ENCODE data around the gene HSPB6.

The HSPB6 gene

DNA sequence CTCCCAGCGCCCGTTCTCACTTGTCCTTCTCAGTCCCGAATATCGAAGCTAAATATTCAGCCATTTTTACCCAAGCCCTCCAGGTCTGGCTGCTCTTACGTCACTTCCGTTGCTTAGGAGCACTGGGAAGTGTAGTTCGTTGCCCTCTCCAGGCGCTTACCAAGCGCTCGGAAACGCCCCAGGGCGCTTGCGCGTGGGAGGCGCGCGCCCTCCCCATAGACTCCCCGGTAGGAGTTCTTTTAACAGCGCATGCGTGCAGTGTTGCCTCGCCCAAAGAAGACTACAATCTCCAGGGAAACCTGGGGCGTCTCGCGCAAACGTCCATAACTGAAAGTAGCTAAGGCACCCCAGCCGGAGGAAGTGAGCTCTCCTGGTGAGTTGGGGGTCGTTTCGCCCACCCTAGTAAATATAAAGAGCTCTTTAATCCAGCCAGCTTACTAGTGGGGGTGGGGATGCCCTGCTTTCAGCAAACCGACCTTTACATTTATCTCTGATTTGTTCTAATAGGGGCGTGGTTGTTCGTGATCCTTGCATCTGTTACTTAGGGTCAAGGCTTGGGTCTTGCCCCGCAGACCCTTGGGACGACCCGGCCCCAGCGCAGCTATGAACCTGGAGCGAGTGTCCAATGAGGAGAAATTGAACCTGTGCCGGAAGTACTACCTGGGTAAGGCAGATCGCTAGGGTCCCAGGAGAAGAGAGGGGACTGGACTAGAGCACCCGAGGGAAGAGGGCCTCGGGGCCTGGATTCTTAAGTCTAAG is 11.3 kb downstream of the HSPB6 start, which contains the start of the genes PSENEN and U2AF1L4:
PSENEN (plus strand) TSS at position 324 of the 759 bp plus-strand sequence; CDS start at position 604, 280 bp downstream.
U2AF1L4 (minus strand) TSS at position 91 of the 759 bp plus-strand sequence; CDS start at position 64, 27 bp downstream.
- peaks cover 14% of the 10 kb centered on the region for H3F3A ChIP-seq (ENCODE audit: insufficient read depth)
- H3K4me3 ChIP-seq (ENCODE audit: insufficient read depth, low read length, poor library complexity, severe bottlenecking), result peak within 1 kb of the TSS; percentile 76
- no peaks in the 10 kb centered on the region for H4K20me1 ChIP-seq (ENCODE audit: low read depth, low read length)
- H2AFZ ChIP-seq (ENCODE audit: low read depth, low read length, severe bottlenecking), result peak within 1 kb of the TSS; percentile 49
- peaks cover 11% of the 10 kb centered on the region for H3K79me2 ChIP-seq (ENCODE audit: insufficient read depth, low read length)
- H3K36me3 ChIP-seq (ENCODE audit: low read length), result no peaks in the 10 kb centered on the region
- peak within 1 kb of the TSS; percentile 92 for H3K4me2 ChIP-seq (ENCODE audit: low read depth, low read length, poor library complexity, severe bottlenecking)
- H3K9ac ChIP-seq (ENCODE audit: low read length), result peak within 1 kb of the TSS; percentile 75
- TF ChIP-seq, protein P1, sequence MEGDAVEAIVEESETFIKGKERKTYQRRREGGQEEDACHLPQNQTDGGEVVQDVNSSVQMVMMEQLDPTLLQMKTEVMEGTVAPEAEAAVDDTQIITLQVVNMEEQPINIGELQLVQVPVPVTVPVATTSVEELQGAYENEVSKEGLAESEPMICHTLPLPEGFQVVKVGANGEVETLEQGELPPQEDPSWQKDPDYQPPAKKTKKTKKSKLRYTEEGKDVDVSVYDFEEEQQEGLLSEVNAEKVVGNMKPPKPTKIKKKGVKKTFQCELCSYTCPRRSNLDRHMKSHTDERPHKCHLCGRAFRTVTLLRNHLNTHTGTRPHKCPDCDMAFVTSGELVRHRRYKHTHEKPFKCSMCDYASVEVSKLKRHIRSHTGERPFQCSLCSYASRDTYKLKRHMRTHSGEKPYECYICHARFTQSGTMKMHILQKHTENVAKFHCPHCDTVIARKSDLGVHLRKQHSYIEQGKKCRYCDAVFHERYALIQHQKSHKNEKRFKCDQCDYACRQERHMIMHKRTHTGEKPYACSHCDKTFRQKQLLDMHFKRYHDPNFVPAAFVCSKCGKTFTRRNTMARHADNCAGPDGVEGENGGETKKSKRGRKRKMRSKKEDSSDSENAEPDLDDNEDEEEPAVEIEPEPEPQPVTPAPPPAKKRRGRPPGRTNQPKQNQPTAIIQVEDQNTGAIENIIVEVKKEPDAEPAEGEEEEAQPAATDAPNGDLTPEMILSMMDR (IDR thresholded peaks at IDR 0.05; ENCODE audit: insufficient read depth, low read length, poor library complexity, severe bottlenecking), result no peak
- TF ChIP-seq EZH2phosphoT487 (conservative IDR thresholded peaks at IDR 0.05; ENCODE audit: low read length), result no peak
- no peaks in the 10 kb centered on the region for H3K9me2 ChIP-seq (replicated peaks; ENCODE audit: insufficient read depth, low read length)
- no peaks in the 10 kb centered on the region for H3K27me3 ChIP-seq (ENCODE audit: low read length)
- H3K9me3 ChIP-seq (ENCODE audit: insufficient read depth, low read length), result no peaks in the 10 kb centered on the region
- H3K27ac ChIP-seq (ENCODE audit: low read depth, low read length), result peak within 1 kb of the TSS; percentile 86

DNA sequence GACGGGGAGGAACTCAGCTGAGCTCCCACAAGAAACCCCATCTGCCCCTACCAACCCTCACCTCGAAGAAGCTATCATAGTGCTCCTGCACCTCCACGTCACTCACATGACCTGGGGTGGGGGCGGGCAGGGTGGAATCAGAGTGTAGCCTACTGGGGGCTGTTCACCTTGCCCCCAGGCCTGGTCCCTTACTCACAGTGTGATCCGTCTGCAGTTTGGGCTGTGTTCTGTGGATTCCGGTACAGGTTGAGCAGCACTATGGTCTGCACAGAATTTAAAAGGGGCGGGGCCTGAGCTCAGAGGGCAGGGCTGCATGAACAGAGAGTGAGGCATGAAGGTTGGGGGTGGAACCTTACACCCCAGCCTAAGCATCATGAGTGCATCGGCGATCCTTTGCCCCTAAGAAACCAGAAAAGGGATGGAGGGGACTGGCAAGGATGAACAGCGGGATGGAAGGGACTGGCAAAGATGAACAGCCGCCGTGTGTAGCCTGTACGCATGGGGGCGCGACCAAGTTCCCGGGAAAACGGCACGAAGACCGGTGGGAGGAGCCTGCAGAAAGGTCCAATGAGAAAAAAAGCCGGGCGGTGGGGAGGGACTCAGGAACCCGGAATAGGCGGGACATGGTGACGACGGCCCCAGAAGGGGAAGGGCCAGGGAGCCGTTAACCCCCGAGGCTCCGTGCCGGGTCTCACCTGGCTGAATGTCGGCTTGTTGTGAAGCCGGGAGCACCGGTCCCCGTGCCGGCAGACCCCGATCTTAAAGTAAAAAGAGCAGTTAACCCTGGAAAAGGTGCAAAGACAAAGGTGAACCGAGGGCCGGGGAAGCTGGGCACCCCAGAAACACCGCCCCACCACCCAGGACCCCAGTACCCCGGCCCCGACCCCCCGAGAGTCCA is 12.2 kb downstream of the HSPB6 start:
- H3K9me3 ChIP-seq (ENCODE audit: insufficient read depth, low read length), result no peaks in the 10 kb centered on the region
- TF ChIP-seq EZH2phosphoT487 (conservative IDR thresholded peaks at IDR 0.05; ENCODE audit: low read length), result no peak
- TF ChIP-seq, protein P1 (IDR thresholded peaks at IDR 0.05; ENCODE audit: insufficient read depth, low read length, poor library complexity, severe bottlenecking), result no peak
- H3K9me2 ChIP-seq (replicated peaks; ENCODE audit: insufficient read depth, low read length), result no peaks in the 10 kb centered on the region
- H2AFZ ChIP-seq (ENCODE audit: low read depth, low read length, severe bottlenecking), result peak overlapping the region; percentile 49
- peaks cover 14% of the 10 kb centered on the region for H3F3A ChIP-seq (ENCODE audit: insufficient read depth)
- H3K27me3 ChIP-seq (ENCODE audit: low read length), result no peaks in the 10 kb centered on the region
- no peaks in the 10 kb centered on the region for H4K20me1 ChIP-seq (ENCODE audit: low read depth, low read length)
- H3K79me2 ChIP-seq (ENCODE audit: insufficient read depth, low read length), result peaks cover 11% of the 10 kb centered on the region
- H3K9ac ChIP-seq (ENCODE audit: low read length), result peak overlapping the region; percentile 75
- H3K4me3 ChIP-seq (ENCODE audit: insufficient read depth, low read length, poor library complexity, severe bottlenecking), result peak overlapping the region; percentile 76
- H3K4me2 ChIP-seq (ENCODE audit: low read depth, low read length, poor library complexity, severe bottlenecking), result peak overlapping the region; percentile 75
- peak overlapping the region; percentile 86 for H3K27ac ChIP-seq (ENCODE audit: low read depth, low read length)
- no peaks in the 10 kb centered on the region for H3K36me3 ChIP-seq (ENCODE audit: low read length)

DNA sequence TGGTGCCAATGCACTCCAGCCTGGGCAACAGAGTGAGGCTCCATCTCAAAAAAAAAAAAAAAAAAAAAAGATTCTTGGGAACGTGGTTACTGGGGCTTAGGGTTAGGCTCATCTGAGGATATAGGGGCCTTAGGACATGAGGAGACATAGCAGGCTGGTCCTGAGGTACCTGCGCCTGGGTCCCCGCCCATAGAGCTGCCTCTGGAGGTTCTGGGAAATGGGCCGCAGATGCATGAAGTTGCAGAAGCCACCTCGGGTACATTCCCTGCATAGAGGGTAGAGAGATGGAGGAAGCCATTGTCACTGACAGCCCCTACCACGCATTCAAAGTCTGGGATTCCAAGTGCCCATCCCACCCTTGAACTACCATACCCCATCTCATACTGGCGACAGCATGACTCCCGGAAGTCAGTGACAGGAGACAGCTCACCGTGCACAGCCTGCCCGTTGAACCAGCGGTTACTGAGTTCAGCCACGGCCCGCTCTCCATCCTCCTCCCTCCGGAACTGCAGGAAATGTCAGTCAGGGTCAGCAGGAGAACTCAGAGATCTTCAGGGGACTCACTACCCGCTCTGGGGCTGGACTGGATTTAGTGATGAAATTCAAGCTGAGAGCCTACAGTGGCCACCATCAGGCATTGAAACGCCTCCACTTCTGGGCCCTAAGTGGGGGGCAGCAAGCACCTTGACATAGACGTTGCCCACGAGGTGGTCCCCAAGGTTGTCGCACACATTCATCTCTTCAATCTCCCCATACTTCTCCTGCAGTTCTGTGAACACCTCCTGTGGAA is 13.0 kb downstream of the HSPB6 start:
- no peaks in the 10 kb centered on the region for H3K9me3 ChIP-seq (ENCODE audit: insufficient read depth, low read length)
- H3K4me2 ChIP-seq (ENCODE audit: low read depth, low read length, poor library complexity, severe bottlenecking), result peak overlapping the region; percentile 75
- H3K4me3 ChIP-seq (ENCODE audit: insufficient read depth, low read length, poor library complexity, severe bottlenecking), result peak overlapping the region; percentile 76
- H3K27me3 ChIP-seq (ENCODE audit: low read length), result no peaks in the 10 kb centered on the region
- H3K36me3 ChIP-seq (ENCODE audit: low read length), result no peaks in the 10 kb centered on the region
- no peak overlapping the region for H2AFZ ChIP-seq (ENCODE audit: low read depth, low read length, severe bottlenecking)
- peaks cover 18% of the 10 kb centered on the region for H3F3A ChIP-seq (ENCODE audit: insufficient read depth)
- H3K79me2 ChIP-seq (ENCODE audit: insufficient read depth, low read length), result peaks cover 7% of the 10 kb centered on the region
- peak overlapping the region; percentile 75 for H3K9ac ChIP-seq (ENCODE audit: low read length)
- TF ChIP-seq EZH2phosphoT487 (conservative IDR thresholded peaks at IDR 0.05; ENCODE audit: low read length), result no peak
- TF ChIP-seq, protein P1 (IDR thresholded peaks at IDR 0.05; ENCODE audit: insufficient read depth, low read length, poor library complexity, severe bottlenecking), result no peak
- H4K20me1 ChIP-seq (ENCODE audit: low read depth, low read length), result no peaks in the 10 kb centered on the region
- H3K9me2 ChIP-seq (replicated peaks; ENCODE audit: insufficient read depth, low read length), result no peaks in the 10 kb centered on the region
- peak overlapping the region; percentile 86 for H3K27ac ChIP-seq (ENCODE audit: low read depth, low read length)

Measured in SU-DHL-6 (cell line).